Measurements from ENCODE around the gene CNPY1. TPM values are rescaled to one million over a fixed set of nuclear protein-coding genes. Genes with fewer than 3 reads are reported as not detected.

Gene CNPY1
- total RNA-seq, 3 donors from 2014 or later, result 0.29 TPM; not detected in 2

DNA sequence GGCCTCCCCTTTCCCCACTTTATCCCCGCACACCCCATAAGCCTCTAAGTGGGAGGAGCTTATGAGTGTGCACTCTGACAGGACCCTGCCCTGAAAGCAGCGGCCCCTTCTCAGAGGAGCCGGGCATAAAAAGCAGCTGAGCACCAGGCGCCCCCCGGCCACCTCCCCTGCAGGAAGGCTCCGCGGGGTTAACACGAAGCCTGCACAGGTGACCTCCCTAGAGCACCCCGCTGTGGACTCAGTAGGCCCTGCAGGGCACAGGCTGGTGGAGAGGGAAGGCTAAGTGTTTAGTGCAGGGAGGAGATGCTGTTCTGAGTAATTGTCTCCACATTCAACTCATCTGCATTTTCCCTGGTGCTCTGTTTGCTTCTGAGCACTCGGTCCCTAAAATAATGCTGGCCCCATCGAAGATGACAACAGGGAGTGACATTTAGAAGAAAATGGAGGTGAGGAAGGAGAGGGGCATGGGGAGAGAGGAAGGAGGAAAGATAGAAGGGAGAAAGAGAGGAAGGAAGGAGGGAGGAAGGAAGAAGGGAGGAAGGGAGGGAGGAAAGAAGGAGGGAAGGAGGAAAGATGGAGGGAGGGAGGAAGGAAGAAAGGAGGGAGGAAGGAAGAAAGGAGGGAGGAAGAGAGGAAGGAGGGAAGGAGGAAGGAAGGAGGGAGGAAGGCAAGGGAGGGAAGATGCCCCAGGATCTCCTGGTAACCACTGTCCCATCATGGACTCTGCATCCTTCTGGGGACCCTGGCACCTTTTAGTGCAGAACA lies 25.4 kb upstream of the CNPY1 start:
- intact Hi-C loops (cut with DNase I; ENCODE audit: low total_unique reads), result no loop called here
- no peak for TF ChIP-seq POLR2AphosphoS5 (IDR thresholded peaks at IDR 0.05)
- no peak for TF ChIP-seq POLR2A (IDR thresholded peaks at IDR 0.05)
- TF ChIP-seq, protein P1, sequence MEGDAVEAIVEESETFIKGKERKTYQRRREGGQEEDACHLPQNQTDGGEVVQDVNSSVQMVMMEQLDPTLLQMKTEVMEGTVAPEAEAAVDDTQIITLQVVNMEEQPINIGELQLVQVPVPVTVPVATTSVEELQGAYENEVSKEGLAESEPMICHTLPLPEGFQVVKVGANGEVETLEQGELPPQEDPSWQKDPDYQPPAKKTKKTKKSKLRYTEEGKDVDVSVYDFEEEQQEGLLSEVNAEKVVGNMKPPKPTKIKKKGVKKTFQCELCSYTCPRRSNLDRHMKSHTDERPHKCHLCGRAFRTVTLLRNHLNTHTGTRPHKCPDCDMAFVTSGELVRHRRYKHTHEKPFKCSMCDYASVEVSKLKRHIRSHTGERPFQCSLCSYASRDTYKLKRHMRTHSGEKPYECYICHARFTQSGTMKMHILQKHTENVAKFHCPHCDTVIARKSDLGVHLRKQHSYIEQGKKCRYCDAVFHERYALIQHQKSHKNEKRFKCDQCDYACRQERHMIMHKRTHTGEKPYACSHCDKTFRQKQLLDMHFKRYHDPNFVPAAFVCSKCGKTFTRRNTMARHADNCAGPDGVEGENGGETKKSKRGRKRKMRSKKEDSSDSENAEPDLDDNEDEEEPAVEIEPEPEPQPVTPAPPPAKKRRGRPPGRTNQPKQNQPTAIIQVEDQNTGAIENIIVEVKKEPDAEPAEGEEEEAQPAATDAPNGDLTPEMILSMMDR (IDR thresholded peaks at IDR 0.05), result no peak
- H3K4me3 ChIP-seq, result no peak overlapping the region

DNA sequence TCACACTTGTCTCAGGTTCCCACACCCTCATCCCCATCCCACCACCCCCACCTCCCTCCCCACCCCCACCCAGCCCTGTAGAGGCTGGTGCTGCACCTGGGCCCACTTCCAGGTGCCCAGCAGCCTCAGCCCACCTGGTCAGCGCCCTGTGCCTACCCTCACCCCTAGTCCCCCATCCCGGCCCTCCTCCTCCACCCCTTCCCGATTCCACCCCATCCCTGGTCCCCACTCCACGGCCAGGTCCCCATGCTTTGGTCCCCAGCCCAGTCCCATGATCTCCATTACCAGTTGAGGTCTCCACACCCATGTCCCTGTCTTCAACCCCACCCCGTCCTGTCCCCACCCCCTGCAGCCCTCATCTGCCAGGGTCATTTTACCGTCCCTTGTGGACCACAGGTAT lies 24.6 kb upstream of the CNPY1 start:
- Histone ChIP-seq H3K4me1 (no peaks in the 10 kb centered on the region), H3K27me3 (peaks cover 0 to 11% of the 10 kb centered on the region in 2 donors), H3K27ac (no peak overlapping the region), H3K9me3 (no peaks in the 10 kb centered on the region), H3K36me3 (no peaks in the 10 kb centered on the region), H3K4me3 (no peak overlapping the region)
- TF ChIP-seq POLR2AphosphoS5 (IDR thresholded peaks at IDR 0.05), result no peak
- TF ChIP-seq, protein P1 (IDR thresholded peaks at IDR 0.05), result no peak
- no peak for TF ChIP-seq POLR2A (IDR thresholded peaks at IDR 0.05)
- no peak for DNase-seq (ENCODE audit: low spot score in 2 of 2)
- intact Hi-C loops (cut with DNase I; ENCODE audit: low total_unique reads), result no loop called here

More for the DNA sequence above, 25.4 kb upstream of the CNPY1 start:
- H3K4me1 ChIP-seq, result no peaks in the 10 kb centered on the region
- no peak for DNase-seq (ENCODE audit: low spot score in 2 of 2)
- H3K36me3 ChIP-seq, result no peaks in the 10 kb centered on the region
- no peaks in the 10 kb centered on the region for H3K9me3 ChIP-seq
- H3K27ac ChIP-seq, result no peak overlapping the region
- peaks cover 0 to 11% of the 10 kb centered on the region in 2 donors for H3K27me3 ChIP-seq

DNA sequence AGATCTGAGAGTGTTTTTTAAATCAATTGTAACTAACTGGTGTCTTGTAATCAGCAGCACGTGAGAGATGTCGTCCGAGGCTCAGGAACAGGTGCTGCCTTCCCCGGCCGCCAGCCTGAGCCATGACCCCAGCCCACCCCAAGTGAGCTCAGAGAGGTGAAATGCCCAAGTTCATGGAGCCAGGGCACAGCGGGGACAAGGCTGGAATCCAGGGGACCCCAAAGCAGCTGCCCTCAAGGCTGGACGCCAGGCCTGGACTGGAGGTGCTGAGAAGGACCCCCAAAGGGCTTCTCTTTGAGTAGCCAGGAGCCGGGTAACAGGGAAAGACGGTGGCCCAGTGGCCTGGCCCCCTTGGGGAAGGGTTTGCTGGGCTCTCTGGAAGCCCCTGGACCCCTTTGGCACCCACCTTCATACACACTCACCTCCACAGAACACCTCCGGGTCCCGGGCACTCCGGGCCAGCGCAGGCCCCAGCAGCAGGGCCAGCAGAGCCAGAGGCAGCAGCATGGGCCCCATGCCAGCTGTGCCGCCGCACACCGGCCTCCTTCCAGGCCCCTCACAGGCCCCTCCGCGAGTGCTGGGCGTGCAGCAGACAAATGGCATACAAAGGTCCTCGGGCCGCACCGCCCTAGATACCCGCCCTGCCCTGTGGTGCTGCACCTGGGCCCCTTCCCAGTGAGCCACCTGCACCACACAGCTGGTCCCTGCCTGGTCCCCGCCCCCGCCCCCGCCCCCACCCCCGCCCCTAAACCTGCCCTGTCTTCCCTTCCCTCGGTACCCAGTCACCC lies 24.0 kb upstream of the CNPY1 start:
- Histone ChIP-seq H3K27me3 (peaks cover 0 to 11% of the 10 kb centered on the region in 2 donors), H3K27ac (no peak overlapping the region), H3K4me3 (no peak overlapping the region), H3K9me3 (no peaks in the 10 kb centered on the region), H3K4me1 (no peaks in the 10 kb centered on the region), H3K36me3 (no peaks in the 10 kb centered on the region)
- TF ChIP-seq POLR2A (IDR thresholded peaks at IDR 0.05), result no peak
- TF ChIP-seq, protein P1 (IDR thresholded peaks at IDR 0.05), result no peak
- no peak for TF ChIP-seq POLR2AphosphoS5 (IDR thresholded peaks at IDR 0.05)
- no peak for DNase-seq (ENCODE audit: low spot score in 2 of 2)
- intact Hi-C loops (cut with DNase I; ENCODE audit: low total_unique reads), result no loop called here

DNA sequence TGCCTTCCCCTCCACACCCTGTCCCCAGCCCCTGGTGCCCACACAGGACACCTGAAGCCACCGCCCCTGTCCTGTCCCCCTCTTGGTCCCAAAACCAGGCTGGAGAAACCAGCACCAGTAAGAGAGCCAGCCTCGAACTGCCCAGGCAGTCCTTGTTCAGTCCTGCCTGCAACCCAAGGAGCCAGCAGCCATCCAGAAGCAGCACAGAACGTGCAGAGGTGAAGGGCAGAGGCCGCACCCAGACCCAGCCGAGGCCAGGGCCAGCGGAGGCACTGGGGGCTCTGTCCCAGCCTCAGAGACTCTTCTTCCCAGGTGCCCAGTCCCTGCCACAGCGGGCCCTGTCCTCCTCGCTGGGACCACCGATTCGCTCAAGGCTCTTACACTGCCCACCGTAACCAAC lies 23.3 kb upstream of the CNPY1 start:
- Histone ChIP-seq H3K27ac (no peak overlapping the region), H3K4me1 (no peaks in the 10 kb centered on the region), H3K27me3 (peaks cover 0 to 11% of the 10 kb centered on the region in 2 donors), H3K9me3 (no peaks in the 10 kb centered on the region), H3K36me3 (no peaks in the 10 kb centered on the region), H3K4me3 (no peak overlapping the region)
- DNase-seq (ENCODE audit: low spot score in 2 of 2), result no peak
- intact Hi-C loops (cut with DNase I; ENCODE audit: low total_unique reads), result no loop called here
- no peak for TF ChIP-seq POLR2A (IDR thresholded peaks at IDR 0.05)
- TF ChIP-seq, protein P1 (IDR thresholded peaks at IDR 0.05), result no peak
- no peak for TF ChIP-seq POLR2AphosphoS5 (IDR thresholded peaks at IDR 0.05)

Data from breast epithelium (tissue), 4 donors.